K562 (cell line): Measurements from ENCODE around the gene HRAS. TPM values are rescaled to one million over a fixed set of nuclear protein-coding genes. Genes with fewer than 3 reads are reported as not detected.
A peak's percentile ranks its signal among the peaks of the same experiment; 100 is the strongest.

Experiments used
- ATF7 ChIP-seq: fragments of 450-650 bp; IDR thresholded peaks from 2 replicates; pipeline ENCODE4 v1.7.1; 2014; ENCODE audit warnings: mild to moderate bottlenecking, moderate library complexity
- ELF2 ChIP-seq: fragments of 250-450 bp; sonication (Bioruptor Pico); IDR thresholded peaks from 2 replicates; pipeline ENCODE4 v1.5.0; 2021; ENCODE audit warnings: mild to moderate bottlenecking
- GTF2A2 ChIP-seq: IDR thresholded peaks from 2 replicates; pipeline ENCODE4 v1.6.1; 2016; ENCODE audit warnings: mild to moderate bottlenecking, missing genetic modification characterization, missing compliant biosample characterization
- HNRNPL ChIP-seq: fragments of 200-400 bp; formaldehyde crosslinking; IDR thresholded peaks from 2 replicates; pipeline ENCODE4 v1.6.1; 2017; ENCODE audit warnings: low read depth, mild to moderate bottlenecking, low read length
- PTRF ChIP-seq: fragments of 450-650 bp; IDR thresholded peaks from 2 replicates; pipeline ENCODE4 v1.6.1; 2016; ENCODE audit warnings: mild to moderate bottlenecking, missing genetic modification characterization, missing compliant biosample characterization
- TBL1XR1 ChIP-seq, 2 experiments: IDR thresholded peaks; 2 replicates each; pipeline ENCODE4 v1.6.1; 2012; ENCODE audit warnings: improper control_type of control experiment in 2 of 2, low read length in 2 of 2, mild to moderate bottlenecking in 1 of 2
- TCF7 ChIP-seq: sonication (generic); IDR thresholded peaks from 2 replicates; pipeline ENCODE4 v1.6.1; 2016; ENCODE audit warnings: antibody characterized with exemption, borderline replicate concordance
- TOE1 ChIP-seq, 2 experiments: fragments of 450-650 bp in 1 of 2; sonication (generic) in 1 of 2; formaldehyde crosslinking in 1 of 2; IDR thresholded peaks; 2 replicates each; pipeline versions ENCODE4 v1.7.1 to v1.8.0; 2016 to 2022; ENCODE audit warnings: borderline replicate concordance in 2 of 2, mild to moderate bottlenecking in 2 of 2, antibody characterized with exemption in 1 of 2, inconsistent platforms in 1 of 2, low read depth in 1 of 2, missing genetic modification reagents in 1 of 2, moderate library complexity in 1 of 2
- ZBTB43 ChIP-seq: sonication (generic); formaldehyde crosslinking; IDR thresholded peaks from 2 replicates; pipeline ENCODE4 v1.8.0; 2023; ENCODE audit warnings: mild to moderate bottlenecking, missing genetic modification reagents
- ZC3H8 ChIP-seq: fragments of 450-650 bp; IDR thresholded peaks from 2 replicates; pipeline ENCODE4 v1.6.1; 2017
- ZNF316 ChIP-seq: fragments of 450-650 bp; IDR thresholded peaks from 2 replicates; pipeline ENCODE4 v1.6.1; 2016
- polyA plus RNA-seq, 8 experiments: library from polyadenylated mRNA; depleted of rRNA in 4 of 8; stranded (reverse) in 5 of 8; unstranded in 3 of 8; fragments of >200 nt; fragmentation: Nextera tagmentation in 2 of 8; fragmentation: Illumina TruSeq in 1 of 8; extraction: Ambion mirVana in 2 of 8; extraction: Trizol in 1 of 8; gene quantifications; 2 replicates each; pipeline versions ENCODE4 v1.2.1 to v1.2.3, GENCODE V29; 2011 to 2014; ENCODE audit warnings: inconsistent platforms in 1 of 8, missing spikeins in 1 of 8
- total RNA-seq, 7 experiments: library from RNA; depleted of rRNA in 6 of 7; stranded (reverse); fragments of >200 nt in 6 of 7; fragmentation: Illumina TruSeq in 2 of 7; extraction: Trizol in 2 of 7; gene quantifications; 2 replicates each; pipeline versions ENCODE4 v1.2.1 to v1.2.3, GENCODE V29; 2011 to 2021; ENCODE audit warnings: low replicate concordance in 1 of 7
- TF ChIP-seq, protein P1 (sequence below), 2 experiments: IDR thresholded peaks in 1 of 2; conservative IDR thresholded peaks in 1 of 2; 2 replicates each; pipeline ENCODE4 v1.6.1; 2016; ENCODE audit warnings: low read depth in 2 of 2, mild to moderate bottlenecking in 1 of 2, missing compliant biosample characterization in 1 of 2, missing genetic modification characterization in 1 of 2, moderate library complexity in 1 of 2
- TF ChIP-seq, protein P2 (sequence below): fragments of 200-800 bp; sonication (Bioruptor generic); IDR thresholded peaks from 2 replicates; pipeline ENCODE4 v1.6.1; 2017; ENCODE audit warnings: missing genetic modification characterization, missing compliant biosample characterization
- TF ChIP-seq, protein P3 (sequence below): fragments of 250-450 bp; sonication (Bioruptor Pico); IDR thresholded peaks from 2 replicates; pipeline ENCODE4 v1.4.0; 2020; ENCODE audit warnings: mild to moderate bottlenecking, moderate library complexity, borderline replicate concordance
- TF ChIP-seq, protein P4 (sequence below): sonication (generic); IDR thresholded peaks from 2 replicates; pipeline ENCODE4 v1.6.1; 2016

Gene HRAS
- total and polyA plus RNA-seq, 9 of the 15 experiments (the other 6 are each of a cell fraction or from before 2014, with no cell fraction given), result 2.8 to 73.5 (median 29.6) TPM

DNA sequence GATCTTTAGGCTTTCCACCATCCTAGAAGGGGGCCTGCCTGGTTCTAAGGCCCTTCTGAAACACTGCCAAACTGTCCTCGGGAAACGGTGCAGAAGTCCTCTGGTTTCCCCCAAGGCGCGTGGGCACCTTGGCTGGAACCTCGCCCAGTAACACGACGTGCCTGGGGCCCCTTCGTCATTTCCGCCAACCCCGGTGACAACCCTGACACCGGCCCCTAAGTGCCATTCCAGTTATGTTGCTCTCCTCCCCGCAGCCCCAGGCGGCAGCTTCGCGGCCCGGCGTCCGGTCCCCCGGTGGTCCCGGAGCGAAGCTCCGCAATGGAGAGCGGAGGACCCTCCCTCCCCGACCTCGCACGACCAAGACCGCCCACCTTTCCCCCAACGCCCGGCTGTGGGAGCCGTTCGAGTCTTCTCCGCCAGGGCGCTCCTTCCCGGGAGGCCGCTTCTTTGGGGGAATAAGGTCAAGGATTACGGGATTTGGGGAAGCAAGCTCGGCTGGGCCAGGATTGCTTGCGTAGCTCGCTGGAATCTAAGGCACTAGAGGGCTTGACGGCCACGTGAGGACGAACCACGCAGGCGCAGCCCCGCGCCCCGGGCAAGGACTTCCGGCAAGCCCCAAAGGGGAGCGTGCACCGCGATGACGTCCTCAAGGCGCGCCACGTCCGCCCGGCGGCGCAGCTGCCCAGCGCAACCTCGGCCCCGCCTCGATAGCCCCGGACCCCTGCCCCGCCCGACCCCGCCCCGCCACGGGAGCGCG, 29.0 kb downstream of the HRAS start (continued):
- TF ChIP-seq, protein P1, sequence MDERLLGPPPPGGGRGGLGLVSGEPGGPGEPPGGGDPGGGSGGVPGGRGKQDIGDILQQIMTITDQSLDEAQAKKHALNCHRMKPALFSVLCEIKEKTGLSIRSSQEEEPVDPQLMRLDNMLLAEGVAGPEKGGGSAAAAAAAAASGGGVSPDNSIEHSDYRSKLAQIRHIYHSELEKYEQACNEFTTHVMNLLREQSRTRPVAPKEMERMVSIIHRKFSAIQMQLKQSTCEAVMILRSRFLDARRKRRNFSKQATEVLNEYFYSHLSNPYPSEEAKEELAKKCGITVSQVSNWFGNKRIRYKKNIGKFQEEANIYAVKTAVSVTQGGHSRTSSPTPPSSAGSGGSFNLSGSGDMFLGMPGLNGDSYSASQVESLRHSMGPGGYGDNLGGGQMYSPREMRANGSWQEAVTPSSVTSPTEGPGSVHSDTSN (CRISPR knock-in tag; IDR thresholded peaks at IDR 0.05; ENCODE audit: low read depth), result no peak
- TF ChIP-seq, protein P1 (tag; conservative IDR thresholded peaks at IDR 0.05; ENCODE audit: low read depth), result no peak
- TF ChIP-seq ATF7 (peak; percentile 64), TOE1 (IDR thresholded peaks at IDR 0.05; ENCODE audit: borderline replicate concordance) (0 out of 2 replicates have a peak, but pooled peaks have one; percentile 15), TOE1 (CRISPR knock-in tag; IDR thresholded peaks at IDR 0.05; ENCODE audit: borderline replicate concordance, low read depth) (peak; percentile 19; the same call in 1 of the 2 replicates), ZC3H8 (no peak), PTRF (tag) (no peak), GTF2A2 (no peak), ZBTB43 (no peak), HNRNPL (0 out of 2 replicates have a peak, but pooled peaks have one; percentile 18), TBL1XR1 (IDR thresholded peaks at IDR 0.05; ENCODE audit: low read length in 2 of 2) (peak in 1 of 2 experiments; percentile 73; a peak in 1 of 4 replicates), ELF2 (CRISPR knock-in tag) (peak; percentile 92), TCF7 (no peak; the same call in 1 of the 2 replicates), ZNF316 (no peak)
- TF ChIP-seq, protein P2, sequence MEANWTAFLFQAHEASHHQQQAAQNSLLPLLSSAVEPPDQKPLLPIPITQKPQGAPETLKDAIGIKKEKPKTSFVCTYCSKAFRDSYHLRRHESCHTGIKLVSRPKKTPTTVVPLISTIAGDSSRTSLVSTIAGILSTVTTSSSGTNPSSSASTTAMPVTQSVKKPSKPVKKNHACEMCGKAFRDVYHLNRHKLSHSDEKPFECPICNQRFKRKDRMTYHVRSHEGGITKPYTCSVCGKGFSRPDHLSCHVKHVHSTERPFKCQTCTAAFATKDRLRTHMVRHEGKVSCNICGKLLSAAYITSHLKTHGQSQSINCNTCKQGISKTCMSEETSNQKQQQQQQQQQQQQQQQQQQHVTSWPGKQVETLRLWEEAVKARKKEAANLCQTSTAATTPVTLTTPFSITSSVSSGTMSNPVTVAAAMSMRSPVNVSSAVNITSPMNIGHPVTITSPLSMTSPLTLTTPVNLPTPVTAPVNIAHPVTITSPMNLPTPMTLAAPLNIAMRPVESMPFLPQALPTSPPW, result peak; percentile 91; the same call in 1 of the 2 replicates
- TF ChIP-seq, protein P3, sequence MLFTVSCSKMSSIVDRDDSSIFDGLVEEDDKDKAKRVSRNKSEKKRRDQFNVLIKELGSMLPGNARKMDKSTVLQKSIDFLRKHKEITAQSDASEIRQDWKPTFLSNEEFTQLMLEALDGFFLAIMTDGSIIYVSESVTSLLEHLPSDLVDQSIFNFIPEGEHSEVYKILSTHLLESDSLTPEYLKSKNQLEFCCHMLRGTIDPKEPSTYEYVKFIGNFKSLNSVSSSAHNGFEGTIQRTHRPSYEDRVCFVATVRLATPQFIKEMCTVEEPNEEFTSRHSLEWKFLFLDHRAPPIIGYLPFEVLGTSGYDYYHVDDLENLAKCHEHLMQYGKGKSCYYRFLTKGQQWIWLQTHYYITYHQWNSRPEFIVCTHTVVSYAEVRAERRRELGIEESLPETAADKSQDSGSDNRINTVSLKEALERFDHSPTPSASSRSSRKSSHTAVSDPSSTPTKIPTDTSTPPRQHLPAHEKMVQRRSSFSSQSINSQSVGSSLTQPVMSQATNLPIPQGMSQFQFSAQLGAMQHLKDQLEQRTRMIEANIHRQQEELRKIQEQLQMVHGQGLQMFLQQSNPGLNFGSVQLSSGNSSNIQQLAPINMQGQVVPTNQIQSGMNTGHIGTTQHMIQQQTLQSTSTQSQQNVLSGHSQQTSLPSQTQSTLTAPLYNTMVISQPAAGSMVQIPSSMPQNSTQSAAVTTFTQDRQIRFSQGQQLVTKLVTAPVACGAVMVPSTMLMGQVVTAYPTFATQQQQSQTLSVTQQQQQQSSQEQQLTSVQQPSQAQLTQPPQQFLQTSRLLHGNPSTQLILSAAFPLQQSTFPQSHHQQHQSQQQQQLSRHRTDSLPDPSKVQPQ, result no peak
- TF ChIP-seq, protein P4, sequence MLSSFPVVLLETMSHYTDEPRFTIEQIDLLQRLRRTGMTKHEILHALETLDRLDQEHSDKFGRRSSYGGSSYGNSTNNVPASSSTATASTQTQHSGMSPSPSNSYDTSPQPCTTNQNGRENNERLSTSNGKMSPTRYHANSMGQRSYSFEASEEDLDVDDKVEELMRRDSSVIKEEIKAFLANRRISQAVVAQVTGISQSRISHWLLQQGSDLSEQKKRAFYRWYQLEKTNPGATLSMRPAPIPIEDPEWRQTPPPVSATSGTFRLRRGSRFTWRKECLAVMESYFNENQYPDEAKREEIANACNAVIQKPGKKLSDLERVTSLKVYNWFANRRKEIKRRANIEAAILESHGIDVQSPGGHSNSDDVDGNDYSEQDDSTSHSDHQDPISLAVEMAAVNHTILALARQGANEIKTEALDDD, result no peak
